Neural progenitor cell (in vitro differentiated cells): ENCODE measurements around the gene ENOX2.

Source experiments
- EZH2 ChIP-seq: fragments of 200-600 bp; sonication (generic); IDR thresholded peaks from 2 replicates; pipeline ENCODE4 v1.6.1; 2017; ENCODE audit warnings: antibody characterized with exemption, mild to moderate bottlenecking, moderate library complexity
- EZH2phosphoT487 ChIP-seq: fragments of 200-600 bp; sonication (generic); IDR thresholded peaks from 2 replicates; pipeline ENCODE4 v1.6.1; 2017; ENCODE audit warnings: antibody characterized with exemption
- TF ChIP-seq, protein P1 (sequence below): fragments of 200-600 bp; sonication (generic); IDR thresholded peaks from 2 replicates; pipeline ENCODE4 v1.5.1; 2017; ENCODE audit warnings: antibody characterized with exemption, mild to moderate bottlenecking

DNA sequence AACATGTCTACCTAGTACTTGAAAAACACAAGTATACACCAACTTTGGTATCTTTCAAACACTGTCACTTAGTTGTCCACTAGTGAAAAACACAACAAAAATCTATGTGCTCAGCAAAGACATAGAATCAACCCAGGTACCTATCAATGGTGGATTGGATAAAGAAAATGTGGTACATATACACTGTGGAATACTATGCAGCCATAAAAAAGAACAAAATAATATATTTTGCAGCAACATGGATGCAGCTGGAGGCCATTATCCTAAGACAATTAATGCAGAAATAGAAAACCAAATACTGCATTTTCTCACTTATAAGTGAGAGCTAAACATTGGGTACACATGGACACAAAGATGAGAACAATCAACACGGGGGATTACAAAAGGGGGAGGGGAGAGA lies 148.7 kb downstream of the ENOX2 start:
- TF ChIP-seq, protein P1, sequence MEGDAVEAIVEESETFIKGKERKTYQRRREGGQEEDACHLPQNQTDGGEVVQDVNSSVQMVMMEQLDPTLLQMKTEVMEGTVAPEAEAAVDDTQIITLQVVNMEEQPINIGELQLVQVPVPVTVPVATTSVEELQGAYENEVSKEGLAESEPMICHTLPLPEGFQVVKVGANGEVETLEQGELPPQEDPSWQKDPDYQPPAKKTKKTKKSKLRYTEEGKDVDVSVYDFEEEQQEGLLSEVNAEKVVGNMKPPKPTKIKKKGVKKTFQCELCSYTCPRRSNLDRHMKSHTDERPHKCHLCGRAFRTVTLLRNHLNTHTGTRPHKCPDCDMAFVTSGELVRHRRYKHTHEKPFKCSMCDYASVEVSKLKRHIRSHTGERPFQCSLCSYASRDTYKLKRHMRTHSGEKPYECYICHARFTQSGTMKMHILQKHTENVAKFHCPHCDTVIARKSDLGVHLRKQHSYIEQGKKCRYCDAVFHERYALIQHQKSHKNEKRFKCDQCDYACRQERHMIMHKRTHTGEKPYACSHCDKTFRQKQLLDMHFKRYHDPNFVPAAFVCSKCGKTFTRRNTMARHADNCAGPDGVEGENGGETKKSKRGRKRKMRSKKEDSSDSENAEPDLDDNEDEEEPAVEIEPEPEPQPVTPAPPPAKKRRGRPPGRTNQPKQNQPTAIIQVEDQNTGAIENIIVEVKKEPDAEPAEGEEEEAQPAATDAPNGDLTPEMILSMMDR = no peak
- TF ChIP-seq EZH2phosphoT487 (no peak), EZH2 (no peak)
